Measurements from ENCODE around the gene CAMK1D. TPM values are rescaled to one million over a fixed set of nuclear protein-coding genes. Genes with fewer than 3 reads are reported as not detected.

CAMK1D gene
- total RNA-seq, 2 donors from 2014 or later: 4.5 to 7.8 TPM

DNA sequence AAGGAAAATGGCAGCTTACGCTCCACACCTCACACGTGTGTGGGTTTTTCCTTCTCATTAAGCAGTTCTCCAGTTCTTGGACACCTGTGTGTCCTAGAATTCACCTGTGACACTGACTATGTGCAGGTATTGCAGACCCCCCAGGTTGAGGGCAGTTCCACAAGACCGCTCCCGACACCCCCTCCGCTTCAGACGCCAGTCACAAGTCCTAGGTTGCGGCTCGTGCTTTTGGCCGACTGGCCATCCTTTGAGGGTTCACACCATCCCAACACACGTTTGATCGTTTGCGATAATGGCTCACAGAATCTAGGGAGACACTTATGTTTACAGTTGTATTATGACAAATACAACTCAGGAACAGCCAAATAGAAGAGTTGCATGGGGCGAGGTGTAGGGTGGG is 44.5 kb downstream of the CAMK1D start:
- Histone ChIP-seq H3K9me3 (ENCODE audit: control insufficient read depth, low read length) (no peaks in the 10 kb centered on the region), H3K36me3 (ENCODE audit: control insufficient read depth, insufficient read depth, low read length) (no peaks in the 10 kb centered on the region), H3K27ac (ENCODE audit: low read depth, low read length) (no peak overlapping the region), H3K4me3 (ENCODE audit: low read length) (no peak overlapping the region), H3K9ac (ENCODE audit: extremely low read depth, low read length, poor library complexity, severe bottlenecking) (no peak overlapping the region), H3K4me1 (ENCODE audit: control insufficient read depth, insufficient read depth, low read length) (no peaks in the 10 kb centered on the region), H3K27me3 (ENCODE audit: control insufficient read depth, insufficient read depth, low read length, poor library complexity, severe bottlenecking) (no peaks in the 10 kb centered on the region)
- H3K27ac Mint-ChIP-seq: no peak overlapping the region
- no peaks in the 10 kb centered on the region for H3K27me3 Mint-ChIP-seq (ENCODE audit: insufficient read depth)
- TF ChIP-seq, protein P1, sequence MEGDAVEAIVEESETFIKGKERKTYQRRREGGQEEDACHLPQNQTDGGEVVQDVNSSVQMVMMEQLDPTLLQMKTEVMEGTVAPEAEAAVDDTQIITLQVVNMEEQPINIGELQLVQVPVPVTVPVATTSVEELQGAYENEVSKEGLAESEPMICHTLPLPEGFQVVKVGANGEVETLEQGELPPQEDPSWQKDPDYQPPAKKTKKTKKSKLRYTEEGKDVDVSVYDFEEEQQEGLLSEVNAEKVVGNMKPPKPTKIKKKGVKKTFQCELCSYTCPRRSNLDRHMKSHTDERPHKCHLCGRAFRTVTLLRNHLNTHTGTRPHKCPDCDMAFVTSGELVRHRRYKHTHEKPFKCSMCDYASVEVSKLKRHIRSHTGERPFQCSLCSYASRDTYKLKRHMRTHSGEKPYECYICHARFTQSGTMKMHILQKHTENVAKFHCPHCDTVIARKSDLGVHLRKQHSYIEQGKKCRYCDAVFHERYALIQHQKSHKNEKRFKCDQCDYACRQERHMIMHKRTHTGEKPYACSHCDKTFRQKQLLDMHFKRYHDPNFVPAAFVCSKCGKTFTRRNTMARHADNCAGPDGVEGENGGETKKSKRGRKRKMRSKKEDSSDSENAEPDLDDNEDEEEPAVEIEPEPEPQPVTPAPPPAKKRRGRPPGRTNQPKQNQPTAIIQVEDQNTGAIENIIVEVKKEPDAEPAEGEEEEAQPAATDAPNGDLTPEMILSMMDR (conservative IDR thresholded peaks at IDR 0.05): no peak
- peaks cover 13% of the 10 kb centered on the region for H3K4me1 Mint-ChIP-seq
- WGBS, 2 experiments (ENCODE audit: insufficient coverage in 1 of 2, insufficient read length in 1 of 2): 97 to 99% methylated on average over 8 to 12 of the region's 13 CpGs
- H3K9me3 Mint-ChIP-seq: peaks cover 1% of the 10 kb centered on the region
- H3K36me3 Mint-ChIP-seq (ENCODE audit: low read depth): no peaks in the 10 kb centered on the region
- no peak for DNase-seq
- no peak overlapping the region for H3K4me3 Mint-ChIP-seq

DNA sequence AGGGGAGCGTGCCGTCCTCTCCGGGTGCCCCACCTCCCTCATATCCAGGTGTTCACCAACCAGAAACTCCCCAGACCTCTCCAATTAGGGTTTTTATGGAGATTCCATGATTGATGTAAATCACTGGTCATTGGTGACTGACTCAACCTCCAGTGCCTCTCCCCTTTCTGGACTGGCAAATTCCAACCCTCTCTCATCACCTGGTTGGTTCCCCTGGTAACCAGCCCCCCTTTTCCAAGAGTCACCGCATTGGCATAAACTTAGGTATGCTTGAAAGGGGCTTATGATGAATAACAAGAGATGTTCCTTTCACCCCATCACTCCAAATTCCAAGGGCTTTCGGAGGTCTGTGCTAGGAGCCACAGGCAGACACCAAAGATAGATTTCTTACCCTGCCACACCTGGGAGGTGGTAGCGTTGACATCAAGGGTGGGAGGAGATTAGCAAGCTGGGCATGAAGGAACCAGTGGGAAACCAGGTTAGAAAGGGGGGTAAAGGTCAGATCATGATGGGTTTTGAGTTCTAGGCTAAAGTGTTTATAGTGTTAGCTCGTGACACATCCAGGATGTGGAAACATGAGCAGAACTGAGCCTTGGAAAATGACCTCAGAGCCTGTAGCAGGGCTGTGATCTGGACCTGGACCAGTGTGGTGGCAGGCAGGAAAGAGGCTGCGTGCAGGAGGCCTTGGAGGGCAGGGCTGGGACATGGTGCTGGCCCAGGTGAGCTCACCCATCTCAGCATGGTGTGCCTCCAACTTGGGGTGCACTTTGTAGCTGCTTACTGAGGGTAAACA is 45.1 kb downstream of the CAMK1D start:
- H3K9me3 ChIP-seq (ENCODE audit: control insufficient read depth, low read length): no peaks in the 10 kb centered on the region
- Mint-ChIP-seq H3K9me3 (peaks cover 1% of the 10 kb centered on the region), H3K36me3 (ENCODE audit: low read depth) (no peaks in the 10 kb centered on the region), H3K27ac (no peak overlapping the region), H3K4me1 (peaks cover 13% of the 10 kb centered on the region), H3K27me3 (ENCODE audit: insufficient read depth) (no peaks in the 10 kb centered on the region), H3K4me3 (no peak overlapping the region)
- no peaks in the 10 kb centered on the region for H3K4me1 ChIP-seq (ENCODE audit: control insufficient read depth, insufficient read depth, low read length)
- TF ChIP-seq, protein P1 (conservative IDR thresholded peaks at IDR 0.05): no peak
- no peak overlapping the region for H3K9ac ChIP-seq (ENCODE audit: extremely low read depth, low read length, poor library complexity, severe bottlenecking)
- no peaks in the 10 kb centered on the region for H3K36me3 ChIP-seq (ENCODE audit: control insufficient read depth, insufficient read depth, low read length)
- no peak overlapping the region for H3K27ac ChIP-seq (ENCODE audit: low read depth, low read length)
- 86 to 100% methylated on average over 2 to 5 of the region's 8 CpGs for WGBS, 2 experiments (ENCODE audit: insufficient coverage in 1 of 2, insufficient read length in 1 of 2)
- no peaks in the 10 kb centered on the region for H3K27me3 ChIP-seq (ENCODE audit: control insufficient read depth, insufficient read depth, low read length, poor library complexity, severe bottlenecking)
- no peak overlapping the region for H3K4me3 ChIP-seq (ENCODE audit: low read length)
- no peak for DNase-seq

DNA sequence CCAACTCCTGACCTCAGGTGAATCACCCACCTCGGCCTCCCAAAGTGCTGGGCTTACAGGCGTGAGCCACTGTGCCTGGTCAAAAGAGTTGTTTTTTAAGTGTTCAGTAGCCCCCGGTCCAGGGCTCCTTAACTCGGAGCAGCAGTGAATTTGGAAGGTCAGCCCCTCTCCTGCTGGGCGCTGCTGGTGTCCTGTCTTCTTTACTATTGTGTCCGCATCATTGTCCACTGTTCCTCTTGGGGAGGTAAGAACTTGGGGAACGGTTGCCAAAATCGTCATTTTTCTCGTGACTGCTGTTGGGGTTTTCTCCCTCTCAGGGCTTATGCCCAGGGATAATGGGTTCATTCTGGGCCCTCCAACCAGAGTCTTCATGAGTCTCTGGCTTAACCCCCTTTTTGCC is 46.7 kb downstream of the CAMK1D start:
- peaks cover 1% of the 10 kb centered on the region for H3K9me3 Mint-ChIP-seq
- Histone ChIP-seq H3K9me3 (ENCODE audit: control insufficient read depth, low read length) (no peaks in the 10 kb centered on the region), H3K4me1 (ENCODE audit: control insufficient read depth, insufficient read depth, low read length) (no peaks in the 10 kb centered on the region), H3K27ac (ENCODE audit: low read depth, low read length) (no peak overlapping the region), H3K27me3 (ENCODE audit: control insufficient read depth, insufficient read depth, low read length, poor library complexity, severe bottlenecking) (no peaks in the 10 kb centered on the region), H3K9ac (ENCODE audit: extremely low read depth, low read length, poor library complexity, severe bottlenecking) (no peak overlapping the region), H3K4me3 (ENCODE audit: low read length) (no peak overlapping the region), H3K36me3 (ENCODE audit: control insufficient read depth, insufficient read depth, low read length) (no peaks in the 10 kb centered on the region)
- no peak for DNase-seq
- H3K36me3 Mint-ChIP-seq (ENCODE audit: low read depth): no peaks in the 10 kb centered on the region
- WGBS, 2 experiments (ENCODE audit: insufficient coverage in 1 of 2, insufficient read length in 1 of 2): 94 to 99% methylated on average over 8 to 9 of the region's 9 CpGs
- no peak overlapping the region for H3K27ac Mint-ChIP-seq
- H3K27me3 Mint-ChIP-seq (ENCODE audit: insufficient read depth): no peaks in the 10 kb centered on the region
- peaks cover 11% of the 10 kb centered on the region for H3K4me1 Mint-ChIP-seq
- TF ChIP-seq, protein P1 (conservative IDR thresholded peaks at IDR 0.05): no peak
- no peak overlapping the region for H3K4me3 Mint-ChIP-seq

Measured in endodermal cell (in vitro differentiated cells).